HG02759 (cell line): ENCODE measurements around the gene NPFFR1.
"Not testable (repeated sequence)": the region's sequence is repeated elsewhere in the genome, so short reads cannot be mapped to it uniquely, and the experiment has no call there.

Experiments used
- ATAC-seq: cut with Tn5 transposase; IDR thresholded peaks from one replicate; pipeline ENCODE4 v1.9.1; 2021; ENCODE audit warnings: mild to moderate bottlenecking, moderate library complexity; ENCODE audit not compliant: unreplicated experiment

NPFFR1 gene

GRCh38 chr10:70260734-70261133, 23.1 kb downstream of the NPFFR1 start:
- ATAC-seq = no peak

GRCh38 chr10:70260259-70260658, 23.5 kb downstream of the NPFFR1 start:
- no peak for ATAC-seq

- ATAC-seq = no peak
These were observed 25.6 kb downstream of the NPFFR1 start for GRCh38 chr10:70258216-70258615.

GRCh38 chr10:70257816-70258215, 26.0 kb downstream of the NPFFR1 start:
- not testable (repeated sequence) for ATAC-seq

DNA sequence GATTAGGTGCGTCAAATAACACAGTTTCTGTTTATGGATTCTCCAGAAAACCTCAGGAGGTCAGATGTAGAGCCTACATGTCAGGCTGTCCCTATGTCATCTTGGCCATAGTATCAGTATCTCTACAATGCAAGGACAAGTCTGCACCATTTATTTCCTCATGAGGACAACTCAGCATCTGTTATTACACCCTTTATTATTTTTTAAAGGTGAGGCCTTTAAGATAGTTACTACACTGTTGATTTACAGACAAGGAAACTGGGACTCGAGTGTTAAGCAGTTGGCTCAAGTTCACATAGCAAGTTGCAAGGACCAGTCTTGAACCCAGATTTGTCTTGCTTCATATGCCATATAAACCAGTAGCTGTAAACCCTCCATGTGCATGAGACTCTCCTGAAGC, 27.3 kb downstream of the NPFFR1 start:
- no peak for ATAC-seq

DNA sequence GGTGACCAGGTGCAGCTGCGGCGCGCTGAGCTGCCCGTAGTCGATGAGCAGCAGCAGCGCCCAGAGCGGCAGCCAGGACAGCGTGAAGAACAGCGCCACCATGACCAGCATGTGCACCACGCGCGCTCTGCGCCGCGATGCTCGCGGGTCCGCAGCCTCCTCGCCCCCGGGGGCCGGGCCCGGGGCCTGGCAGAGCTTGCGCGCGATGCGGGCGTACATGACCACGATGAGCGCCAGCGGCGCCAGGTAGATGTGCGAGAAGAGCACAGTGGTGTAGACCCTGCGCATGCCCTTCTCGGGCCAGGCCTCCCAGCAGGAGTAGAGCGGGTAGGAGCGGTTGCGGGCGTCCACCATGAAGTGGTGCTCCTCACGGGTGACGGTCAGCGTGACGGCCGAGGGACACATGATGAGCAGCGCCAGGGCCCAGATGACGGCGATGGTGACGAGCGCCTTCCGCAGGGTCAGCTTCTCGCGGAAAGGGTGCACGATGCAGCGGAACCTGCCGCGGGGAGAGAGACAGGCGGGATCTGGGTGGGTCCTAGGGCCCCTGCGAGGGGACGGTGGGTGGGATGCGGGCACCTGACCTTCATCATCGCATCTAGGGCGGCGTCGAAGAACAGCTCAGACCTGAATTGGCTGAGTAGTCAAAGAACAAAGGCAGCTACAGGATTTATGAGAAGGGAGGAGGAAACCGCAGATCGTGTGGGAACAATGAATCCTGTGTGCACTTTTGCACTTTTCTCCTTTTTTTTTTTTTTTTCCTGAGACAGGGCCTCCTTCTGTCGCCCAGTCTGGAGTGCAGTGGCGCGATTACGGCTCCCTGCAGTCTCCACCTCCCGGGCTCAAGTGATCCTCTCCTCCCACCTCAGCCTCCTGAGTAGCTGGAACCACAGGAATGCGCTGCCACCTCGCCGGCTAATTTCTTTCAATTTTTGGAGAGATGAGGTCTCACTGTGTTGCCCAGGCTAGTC, 28.2 kb downstream of the NPFFR1 start:
- no peak for ATAC-seq

DNA sequence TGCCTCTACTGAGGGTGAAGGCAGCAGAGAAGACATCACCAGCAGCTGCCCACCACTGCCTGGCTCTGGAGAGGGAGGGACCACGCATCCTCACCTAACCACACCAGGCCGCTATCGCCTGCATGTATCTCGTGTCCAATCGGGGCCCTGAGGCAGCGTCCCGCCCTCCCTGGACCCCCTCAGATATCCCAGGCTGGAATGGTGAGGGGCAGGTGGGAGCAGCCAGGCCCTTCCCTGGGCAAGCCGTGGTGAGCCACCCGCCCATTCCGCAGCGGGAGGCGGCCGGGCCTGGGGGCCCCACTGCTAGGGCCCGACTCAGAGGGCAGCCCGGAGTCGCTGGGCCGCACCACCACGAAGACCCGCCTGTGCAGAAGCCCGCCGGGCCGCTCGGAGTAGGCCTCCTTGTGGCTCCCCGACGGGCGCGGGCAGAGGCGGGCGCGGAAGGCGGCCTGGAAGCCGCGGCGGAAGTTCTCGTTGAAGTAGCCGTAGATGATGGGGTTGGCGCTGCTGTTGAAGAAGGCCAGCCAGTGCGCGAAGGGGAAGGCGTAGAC, 29.0 kb downstream of the NPFFR1 start:
- no peak for ATAC-seq

- no peak for ATAC-seq
These were observed 29.7 kb downstream of the NPFFR1 start for GRCh38 chr10:70253878-70254765.

GRCh38 chr10:70250961-70251680, 32.7 kb downstream of the NPFFR1 start:
- ATAC-seq = no peak

DNA sequence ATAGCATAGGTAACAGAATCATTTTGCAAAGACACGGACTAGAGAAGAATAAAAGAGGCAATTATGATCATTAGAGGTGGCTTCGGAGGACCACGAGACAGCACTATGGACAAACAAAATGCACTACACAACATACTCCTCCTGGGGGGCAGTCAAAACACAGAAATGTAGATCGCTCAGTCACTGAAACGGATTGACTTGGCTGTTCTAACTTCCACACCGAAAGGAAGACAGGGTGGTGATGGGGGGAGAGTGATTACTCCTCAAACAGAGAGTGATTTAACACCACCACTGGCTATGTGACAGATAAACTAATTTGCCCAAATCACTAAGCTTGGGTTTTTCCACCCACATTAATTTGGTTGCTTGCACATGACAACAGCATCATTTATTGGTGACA, 36.4 kb downstream of the NPFFR1 start:
- no peak for ATAC-seq

- no peak for ATAC-seq
These were observed 42.7 kb downstream of the NPFFR1 start for GRCh38 chr10:70241081-70241480.

DNA sequence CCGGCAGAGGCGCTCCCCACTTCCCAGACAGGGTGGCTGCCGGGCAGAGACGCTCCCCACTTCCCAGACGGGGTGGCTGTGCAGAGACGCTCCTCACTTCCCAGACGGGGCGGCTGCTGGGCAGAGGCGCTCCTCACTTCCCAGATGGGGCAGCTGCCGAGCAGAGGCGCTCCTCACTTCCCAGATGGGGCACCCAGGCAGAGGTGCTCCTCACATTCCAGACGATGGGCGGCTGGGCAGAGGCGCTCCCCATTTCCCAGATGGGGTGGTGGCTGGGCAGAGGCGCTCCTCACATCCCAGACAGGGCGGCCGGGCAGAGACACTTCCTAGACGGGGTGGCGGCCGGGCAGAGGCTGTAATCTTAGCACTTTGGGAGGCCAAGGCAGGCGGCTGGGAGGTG, 43.8 kb downstream of the NPFFR1 start:
- not testable (repeated sequence) for ATAC-seq

DNA sequence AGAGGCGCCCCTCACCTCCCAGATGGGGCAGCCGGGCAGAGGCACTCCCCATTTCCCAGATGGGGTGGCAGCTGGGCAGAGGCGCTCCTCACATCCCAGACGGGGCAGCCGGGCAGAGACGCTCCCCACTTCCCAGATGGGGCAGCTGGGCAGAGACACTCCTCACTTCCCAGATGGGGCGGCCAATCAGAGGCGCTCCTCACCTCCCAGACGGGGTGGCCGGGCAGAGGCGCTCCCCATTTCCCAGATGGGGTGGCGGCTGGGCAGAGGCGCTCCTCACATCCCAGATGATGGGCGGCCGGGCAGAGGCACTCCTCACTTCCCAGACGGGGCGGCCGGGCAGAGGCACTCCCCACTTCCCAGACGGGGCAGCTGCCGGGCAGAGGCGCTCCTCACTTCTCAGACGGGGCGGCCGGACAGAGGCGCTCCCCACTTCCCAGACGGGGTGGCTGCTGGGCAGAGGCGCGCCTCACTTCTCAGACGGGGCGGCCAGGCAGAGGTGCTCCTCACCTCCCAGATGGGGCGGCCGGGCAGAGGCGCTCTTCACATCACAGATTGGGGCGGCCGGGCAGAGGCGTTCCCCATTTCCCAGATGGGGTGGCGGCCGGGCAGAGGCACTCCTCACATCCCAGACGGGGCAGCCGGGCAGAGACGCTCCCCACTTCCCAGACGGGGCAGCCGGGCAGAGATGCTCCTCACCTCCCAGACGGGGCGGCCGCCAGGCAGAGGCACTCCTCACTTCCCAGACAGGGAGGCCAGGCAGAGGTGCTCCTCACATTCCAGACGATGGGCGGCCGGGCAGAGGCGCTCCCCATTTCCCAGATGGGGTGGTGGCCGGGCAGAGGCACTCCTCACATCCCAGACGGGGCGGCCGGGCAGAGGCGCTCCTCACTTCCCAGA, 44.5 kb downstream of the NPFFR1 start:
- ATAC-seq = not testable (repeated sequence)

GRCh38 chr10:70237958-70238536, 45.8 kb downstream of the NPFFR1 start:
- not testable (repeated sequence) for ATAC-seq

DNA sequence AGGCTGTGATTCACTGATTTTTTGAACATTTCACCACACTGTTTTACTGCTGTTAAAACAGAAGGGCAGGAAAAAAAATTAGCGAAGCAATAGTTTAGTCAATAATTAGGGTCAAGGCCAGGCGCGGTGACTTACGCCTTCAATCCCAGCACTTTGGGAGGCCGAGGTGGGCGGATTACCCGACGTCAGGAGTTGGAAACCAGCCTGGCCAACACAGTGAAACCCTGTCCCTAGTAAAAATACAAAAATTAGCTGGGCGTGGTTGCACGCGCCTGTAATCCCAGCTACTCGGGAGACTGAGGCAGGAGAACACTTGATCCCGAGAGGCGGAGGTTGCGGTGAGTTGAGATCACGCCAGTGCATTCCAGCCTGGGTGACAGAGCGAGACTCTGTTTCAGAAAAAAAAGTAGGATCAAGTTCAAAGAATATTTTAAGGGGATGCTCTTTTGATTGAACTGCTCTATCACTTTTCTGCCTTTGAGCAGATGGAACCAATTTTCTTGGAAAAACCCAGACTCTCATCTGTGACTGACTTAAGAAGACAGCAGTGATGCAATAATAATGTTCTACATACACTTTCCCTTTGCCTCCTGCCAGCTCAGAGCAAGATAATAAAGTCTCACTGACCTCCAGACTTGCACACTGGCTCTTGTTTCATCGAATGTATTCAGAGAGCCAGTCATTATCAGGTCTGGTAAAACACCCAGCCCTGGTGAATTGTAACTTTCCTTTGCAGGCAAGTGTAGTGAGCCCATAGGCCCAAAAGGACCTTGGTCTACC, 48.9 kb downstream of the NPFFR1 start:
- ATAC-seq = no peak

DNA sequence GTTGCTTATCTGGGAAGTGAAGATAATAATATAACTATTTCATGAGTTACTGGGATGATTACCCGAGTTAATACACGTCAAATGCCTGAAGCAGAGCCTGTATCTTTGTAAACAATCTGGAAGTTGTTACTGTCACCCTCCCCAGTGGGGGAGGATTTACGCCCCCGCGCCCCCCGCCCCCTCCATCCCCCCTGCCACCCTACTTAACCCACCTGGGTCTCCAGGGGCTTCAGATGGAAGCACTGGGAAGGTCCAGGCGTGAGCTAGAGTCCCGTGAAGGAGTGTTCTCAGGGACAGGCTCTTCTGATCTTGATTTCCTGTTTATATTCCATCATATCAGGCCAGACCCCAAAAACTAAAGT, 49.9 kb downstream of the NPFFR1 start:
- no peak for ATAC-seq

DNA sequence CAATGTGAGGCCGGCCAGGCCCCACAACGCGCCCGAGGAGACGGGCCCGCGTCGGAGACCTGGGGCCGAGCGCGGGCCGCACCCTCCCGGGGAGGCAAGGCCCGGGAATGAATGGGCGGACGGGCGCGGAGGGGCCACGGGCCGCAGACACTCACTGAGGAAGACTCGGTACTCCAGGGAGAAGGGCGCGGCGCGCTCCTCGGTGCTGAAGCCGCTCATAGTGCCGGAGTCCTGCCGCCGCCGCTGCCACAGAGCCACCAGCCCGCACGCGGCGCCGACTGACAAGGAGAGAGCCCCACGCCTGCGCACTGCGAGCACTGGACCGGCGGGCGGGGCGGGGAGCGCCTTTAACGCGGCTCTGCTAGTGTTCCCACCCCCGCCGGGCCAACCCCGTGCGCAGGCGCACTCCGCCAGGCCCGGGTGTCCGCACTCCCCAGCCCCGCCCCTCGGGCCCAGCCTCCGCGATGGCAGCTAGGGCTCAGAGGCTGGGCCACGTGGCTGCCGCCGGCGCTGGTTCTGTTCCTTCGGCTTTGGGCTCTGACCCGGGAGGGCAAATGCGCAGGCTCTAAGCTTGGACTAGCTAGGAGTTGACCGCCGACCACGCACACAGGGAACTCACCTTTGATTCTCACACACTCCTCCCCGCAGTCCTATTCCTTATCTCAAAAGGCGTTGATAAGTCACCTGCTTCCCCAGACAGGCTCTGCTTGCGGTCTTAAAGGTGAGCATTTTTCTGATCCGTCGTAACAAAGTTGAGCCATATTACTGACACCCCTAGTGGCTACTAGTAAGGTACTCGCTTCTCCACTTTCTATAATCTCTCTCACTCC, 50.5 kb downstream of the NPFFR1 start, which contains the start of gene PPA1:
PPA1 (minus strand) TSS at position 321 of the 830 bp plus-strand sequence; CDS start at position 219, 102 bp downstream.
- peak; percentile 91 for ATAC-seq

DNA sequence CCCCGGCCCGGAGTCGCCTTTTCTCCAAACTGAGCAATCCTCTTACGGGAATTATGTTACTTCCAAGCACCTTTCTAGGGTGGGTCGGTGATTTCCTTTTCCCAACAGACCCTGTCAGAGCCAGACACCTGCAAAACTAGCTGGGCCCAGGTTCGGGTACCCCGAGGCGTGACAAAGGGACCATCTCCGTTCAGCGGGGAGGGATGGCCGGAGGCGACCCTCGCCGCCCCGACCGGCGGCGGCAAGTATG, 51.0 kb downstream of the NPFFR1 start:
- no peak for ATAC-seq
